IMR-90 (cell line): ENCODE data around the gene MAGI2. TPM values are rescaled to one million over a fixed set of nuclear protein-coding genes. Genes with fewer than 3 reads are reported as not detected.

Source experiments
- ATAC-seq: fragments of 200-7000 bp; cut with Tn5 transposase; 2 replicates; pipeline ENCODE4 v1.9.1; 2020; ENCODE audit warnings: low read depth, mild to moderate bottlenecking, moderate library complexity
- BruUV-seq: library from RNA; stranded (reverse); fragments of 400-500 nt; replicated peaks from 2 replicates; lab custom pipeline; 2021; lab: Mats Ljungman, UMichigan
- CTCF ChIA-PET: fragments of 300-600 bp; formaldehyde crosslinking; extraction: SDS; loops from one replicate; lab custom pipeline; 2021; ENCODE audit warnings: antibody characterized with exemption; lab: Yijun Ruan, JAX
- POLR2A ChIA-PET: fragments of 300-600 bp; sonication (Branson Sonifier 250); formaldehyde crosslinking; loops from one replicate; lab custom pipeline; 2022; ENCODE audit warnings: antibody characterized with exemption; ENCODE audit not compliant: unreplicated experiment; lab: Charles Lee
- DNase-seq: peaks from one replicate; pipeline ENCODE4 v3.0.0; 2013
- H2AFZ ChIP-seq: replicated peaks from 2 replicates; pipeline ENCODE3; 2013; ENCODE audit warnings: low read length, mild to moderate bottlenecking; ENCODE audit not compliant: poor library complexity
- H2AK5ac ChIP-seq: 2 replicates; pipeline ENCODE4 v1.6.1; 2013; ENCODE audit warnings: low read depth, low read length, inconsistent platforms
- H2AK9ac ChIP-seq: replicated peaks from 2 replicates; pipeline ENCODE3; 2013; ENCODE audit warnings: mild to moderate bottlenecking, low read depth, low read length, moderate library complexity; ENCODE audit not compliant: poor library complexity
- H2BK120ac ChIP-seq: 2 replicates; pipeline ENCODE4 v1.6.1; 2013; ENCODE audit warnings: low read depth, low read length, inconsistent platforms
- H2BK15ac ChIP-seq: 3 replicates; pipeline ENCODE4 v1.6.1; 2013; ENCODE audit warnings: low read depth, low read length, inconsistent platforms
- H2BK20ac ChIP-seq: 2 replicates; pipeline ENCODE4 v1.6.1; 2013; ENCODE audit warnings: low read depth, mild to moderate bottlenecking, inconsistent platforms, low read length, moderate library complexity
- H2BK5ac ChIP-seq: 2 replicates; pipeline ENCODE4 v1.6.1; 2013; ENCODE audit warnings: mild to moderate bottlenecking, low read depth, low read length, inconsistent platforms; ENCODE audit not compliant: poor library complexity, severe bottlenecking
- H3K14ac ChIP-seq: replicated peaks from 2 replicates; pipeline ENCODE4 v1.6.1; 2013; ENCODE audit warnings: low read depth, low read length, inconsistent platforms
- H3K18ac ChIP-seq: 2 replicates; pipeline ENCODE4 v1.6.1; 2013; ENCODE audit warnings: low read depth, low read length, control low read depth
- H3K23ac ChIP-seq: 2 replicates; pipeline ENCODE4 v1.6.1; 2013; ENCODE audit warnings: low read depth, low read length, inconsistent platforms
- H3K27ac ChIP-seq: 2 replicates; pipeline ENCODE4 v1.5.1; 2013; ENCODE audit warnings: mild to moderate bottlenecking, control low read depth, low read length; ENCODE audit not compliant: insufficient read depth
- H3K27me3 ChIP-seq: 2 replicates; pipeline ENCODE4 v1.6.1; 2013; ENCODE audit warnings: low read length; ENCODE audit not compliant: control insufficient read depth, insufficient read depth
- H3K36me3 ChIP-seq: 2 replicates; pipeline ENCODE4 v1.6.1; 2013; ENCODE audit warnings: low read length, mixed read lengths; ENCODE audit not compliant: control insufficient read depth, insufficient read depth
- H3K4ac ChIP-seq: 2 replicates; pipeline ENCODE4 v1.6.1; 2013; ENCODE audit warnings: low read depth, low read length, inconsistent platforms
- H3K4me1 ChIP-seq: 2 replicates; pipeline ENCODE4 v1.6.1; 2013; ENCODE audit warnings: low read length, mixed read lengths; ENCODE audit not compliant: control insufficient read depth, insufficient read depth
- H3K4me2 ChIP-seq: 2 replicates; pipeline ENCODE4 v1.6.1; 2013; ENCODE audit warnings: low read depth, mild to moderate bottlenecking, control low read depth, low read length, moderate library complexity
- H3K4me3 ChIP-seq: 2 replicates; pipeline ENCODE4 v1.5.1; 2013; ENCODE audit warnings: low read depth, mild to moderate bottlenecking, control low read depth, low read length, moderate library complexity; ENCODE audit not compliant: insufficient read depth
- H3K56ac ChIP-seq: 2 replicates; pipeline ENCODE4 v1.6.1; 2013; ENCODE audit warnings: low read length, inconsistent platforms; ENCODE audit not compliant: insufficient read depth; ENCODE audit errors: extremely low read depth
- H3K79me1 ChIP-seq, 2 experiments: 2 replicates each; pipeline ENCODE4 v1.6.1; 2013; ENCODE audit warnings: low read length in 2 of 2, inconsistent platforms in 1 of 2, low read depth in 1 of 2
- H3K9ac ChIP-seq: 2 replicates; pipeline ENCODE4 v1.6.1; 2013; ENCODE audit warnings: low read depth, low read length, control low read depth
- H3K9me1 ChIP-seq: 2 replicates; pipeline ENCODE4 v1.6.1; 2013; ENCODE audit warnings: low read length, inconsistent platforms; ENCODE audit not compliant: insufficient read depth
- H3K9me3 ChIP-seq: 2 replicates; pipeline ENCODE4 v1.6.1; 2013; ENCODE audit warnings: low read length; ENCODE audit not compliant: control insufficient read depth, insufficient read depth
- H4K20me1 ChIP-seq: 2 replicates; pipeline ENCODE4 v1.6.1; 2013; ENCODE audit warnings: low read length, inconsistent platforms; ENCODE audit not compliant: insufficient read depth
- H4K5ac ChIP-seq: 2 replicates; pipeline ENCODE4 v1.6.1; 2013; ENCODE audit warnings: mild to moderate bottlenecking, low read depth, low read length, control low read depth
- H4K8ac ChIP-seq, 2 experiments: 2 replicates each; pipeline ENCODE4 v1.6.1; 2013; ENCODE audit warnings: low read depth in 2 of 2, low read length in 2 of 2, control low read depth in 1 of 2, inconsistent platforms in 1 of 2
- H4K91ac ChIP-seq: 2 replicates; pipeline ENCODE4 v1.6.1; 2013; ENCODE audit warnings: low read depth, low read length, inconsistent platforms; ENCODE audit not compliant: insufficient read depth
- BHLHE40 ChIP-seq: fragments of 150-350 bp; IDR thresholded peaks from 2 replicates; pipeline ENCODE4 v1.6.1; 2016; ENCODE audit warnings: mild to moderate bottlenecking, low read depth, low read length
- CEBPB ChIP-seq: IDR thresholded peaks from 2 replicates; pipeline ENCODE4 v1.6.1; 2012; ENCODE audit warnings: low read depth, low read length, improper control_type of control experiment
- CHD1 ChIP-seq: IDR thresholded peaks from 2 replicates; pipeline ENCODE4 v1.6.1; 2012; ENCODE audit warnings: low read depth, low read length, improper control_type of control experiment
- CTCF ChIP-seq: conservative IDR thresholded peaks from 2 replicates; pipeline ENCODE4 v1.5.1; 2012; ENCODE audit warnings: mild to moderate bottlenecking, low read depth, low read length, improper control_type of control experiment
- ELK1 ChIP-seq: fragments of 150-350 bp; IDR thresholded peaks from 2 replicates; pipeline ENCODE4 v1.6.1; 2016; ENCODE audit warnings: low read depth, mild to moderate bottlenecking, low read length, moderate library complexity, borderline replicate concordance
- FOS ChIP-seq: fragments of 150-350 bp; IDR thresholded peaks from 2 replicates; pipeline ENCODE4 v1.6.1; 2016; ENCODE audit warnings: low read depth, low read length
- MAFK ChIP-seq: IDR thresholded peaks from 2 replicates; pipeline ENCODE4 v1.6.1; 2012; ENCODE audit warnings: low read depth, low read length, improper control_type of control experiment
- MAZ ChIP-seq: IDR thresholded peaks from 2 replicates; pipeline ENCODE4 v1.6.1; 2012; ENCODE audit warnings: low read depth, mild to moderate bottlenecking, low read length, improper control_type of control experiment, moderate library complexity, borderline replicate concordance
- MXI1 ChIP-seq: IDR thresholded peaks from 2 replicates; pipeline ENCODE4 v1.6.1; 2012; ENCODE audit warnings: low read depth, mild to moderate bottlenecking, low read length, moderate library complexity, borderline replicate concordance
- NFE2L2 ChIP-seq: fragments of 150-350 bp; IDR thresholded peaks from 2 replicates; pipeline ENCODE4 v1.6.1; 2016; ENCODE audit warnings: low read depth, mild to moderate bottlenecking, low read length
- POLR2A ChIP-seq: IDR thresholded peaks from 2 replicates; pipeline ENCODE4 v1.6.1; 2012; ENCODE audit warnings: mild to moderate bottlenecking, low read depth, low read length
- RAD21 ChIP-seq: IDR thresholded peaks from 2 replicates; pipeline ENCODE4 v1.6.1; 2012; ENCODE audit warnings: low read length, improper control_type of control experiment
- RCOR1 ChIP-seq: IDR thresholded peaks from 2 replicates; pipeline ENCODE4 v1.6.1; 2012; ENCODE audit warnings: mild to moderate bottlenecking, low read length, improper control_type of control experiment; ENCODE audit not compliant: insufficient replicate concordance
- RFX5 ChIP-seq: IDR thresholded peaks from 2 replicates; pipeline ENCODE4 v1.8.0; 2012; ENCODE audit warnings: low read depth, mild to moderate bottlenecking, low read length, moderate library complexity
- SMC3 ChIP-seq: fragments of 150-350 bp; IDR thresholded peaks from 2 replicates; pipeline ENCODE4 v1.6.1; 2016; ENCODE audit warnings: low read depth, mild to moderate bottlenecking, antibody characterized with exemption, low read length, moderate library complexity
- USF2 ChIP-seq: fragments of 150-350 bp; IDR thresholded peaks from 2 replicates; pipeline ENCODE4 v1.6.1; 2017; ENCODE audit warnings: mild to moderate bottlenecking, antibody characterized with exemption, low read length, low read depth
- dilution Hi-C: fragments of 300-500 bp; cut with HindIII; formaldehyde crosslinking; loops from one replicate; pipeline ENCODE4 v1.14.3; 2018; ENCODE audit warnings: low sequenced_read_pairs; ENCODE audit not compliant: unreplicated experiment
- in situ Hi-C: fragments of 300-500 bp; cut with MboI; formaldehyde crosslinking; loops from 3 replicates; pipeline ENCODE4 v1.14.3; 2019; ENCODE audit warnings: low sequenced_read_pairs, inconsistent platforms, mixed read lengths
- intact Hi-C: fragments of 100-400 bp; cut with micrococcal nuclease; formaldehyde crosslinking; loops from 2 replicates; pipeline ENCODE4 v1.10.0; 2022
- polyA plus RNA-seq, 3 experiments: library from polyadenylated mRNA; depleted of rRNA; stranded (reverse); fragments of >200 nt; gene quantifications; 2 replicates each; pipeline ENCODE4 v1.2.3, GENCODE V29; 2012; ENCODE audit warnings: low replicate concordance in 1 of 3
- total RNA-seq: library from RNA; depleted of rRNA; stranded (reverse); fragments of >200 nt; gene quantifications from 2 replicates; pipeline ENCODE4 v1.2.3, GENCODE V29; 2012

Gene MAGI2
- total and polyA plus RNA-seq, 2 of the 4 experiments (the other 2 are of a cell fraction): 2.5 to 17.9 TPM

- Histone ChIP-seq H2AK9ac (no peak overlapping the region), H3K4me2 (no peak overlapping the region), H2BK20ac (no peak overlapping the region), H3K4ac (no peak overlapping the region), H3K9me3 (no peaks in the 10 kb centered on the region), H2BK120ac (no peak overlapping the region), H2BK15ac (no peak overlapping the region), H4K5ac (no peak overlapping the region), H3K14ac (no peak overlapping the region), H3K4me3 (no peak overlapping the region), H3K18ac (no peak overlapping the region), H3K79me1 (0 out of 4 replicates have a peak, but pooled peaks cover 0 to 3% of the 10 kb centered on the region in 2 experiments), H3K27me3 (no peaks in the 10 kb centered on the region), H2AFZ (no peak overlapping the region), H3K23ac (no peak overlapping the region), H2AK5ac (no peak overlapping the region), H3K4me1 (no peaks in the 10 kb centered on the region), H3K36me3 (no peaks in the 10 kb centered on the region), H4K20me1 (no peaks in the 10 kb centered on the region), H3K9me1 (no peaks in the 10 kb centered on the region), H3K27ac (no peak overlapping the region), H2BK5ac (no peak overlapping the region), H3K56ac (no peak overlapping the region), H4K91ac (no peak overlapping the region), H3K9ac (no peak overlapping the region), H4K8ac (no peak overlapping the region)
- in situ Hi-C loops: no loop called here
- intact Hi-C loops: no loop called here
- ChIA-PET POLR2A (no interaction called here), CTCF (no interaction called here)
- TF ChIP-seq CHD1 (no peak), MAZ (no peak), BHLHE40 (no peak), NFE2L2 (no peak), MXI1 (no peak), FOS (no peak), CTCF (no peak), ELK1 (no peak), CEBPB (no peak), USF2 (no peak), POLR2A (no peak), SMC3 (no peak), RFX5 (no peak), MAFK (no peak), RCOR1 (no peak), RAD21 (no peak)
- dilution Hi-C loops: no loop called here
- DNase-seq: no peak
- BruUV-seq: no TSS peak
- ATAC-seq: no peak
These were observed 47.3 kb upstream of the MAGI2 start for GRCh38 chr7:79500759-79501158.
